NCI-H1436 treated with DMSO at 0.1 percent for 48 hours (cell line): ENCODE results near the gene SETBP1.

Experiments
- DNase-seq: peaks from one replicate; lab custom pipeline; 2025; lab: John Stamatoyannopoulos, UW

SETBP1 gene

DNA sequence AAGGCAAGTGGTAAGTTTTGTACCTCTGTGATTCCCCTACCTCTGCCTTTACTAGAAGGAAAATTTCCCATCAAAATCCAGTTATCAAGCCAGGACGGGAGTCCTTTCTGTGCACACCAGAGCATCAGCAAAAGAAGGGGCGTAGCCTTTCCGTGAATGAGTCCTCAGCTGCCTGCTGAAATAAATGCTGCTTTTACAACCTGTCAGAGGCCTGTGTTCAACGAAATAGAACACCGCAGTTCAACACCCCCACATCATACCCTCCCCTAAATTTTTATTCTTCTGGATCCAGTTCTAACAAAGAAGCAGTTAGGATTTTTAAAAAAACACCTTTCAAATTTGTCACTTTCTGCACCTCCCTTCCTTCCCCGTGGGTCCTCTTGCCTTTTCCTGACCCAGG, 135.8 kb downstream of the SETBP1 start:
- no peak for DNase-seq

DNA sequence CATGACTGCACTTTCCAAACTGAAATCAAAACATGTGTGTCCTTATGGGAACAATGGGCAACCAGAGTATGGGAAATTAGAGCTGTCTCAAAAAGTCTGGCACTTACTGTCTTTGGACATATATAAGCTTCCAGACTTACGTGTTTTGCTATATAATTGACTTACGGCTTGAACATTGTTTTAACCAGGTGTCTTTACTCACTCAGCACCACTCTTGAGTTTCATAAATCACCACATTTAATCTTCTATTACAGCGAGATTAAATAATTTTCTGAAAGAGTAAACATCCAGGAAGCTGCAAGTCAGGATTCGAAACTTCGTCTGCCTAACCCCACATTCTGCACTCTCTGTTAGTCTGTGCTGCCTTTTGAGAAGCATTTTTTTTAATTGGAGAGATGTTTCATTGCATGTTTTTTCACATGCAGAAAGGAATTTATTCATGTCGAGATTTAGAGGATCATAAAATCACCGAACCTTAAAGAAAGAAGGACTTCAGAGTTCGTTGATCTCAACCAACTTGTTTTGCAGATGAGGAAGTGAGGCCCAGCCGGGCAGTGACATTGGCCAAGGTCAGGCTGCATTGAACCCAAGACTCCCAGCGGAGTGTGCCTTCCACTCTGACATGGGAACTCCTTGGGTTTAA, 137.3 kb downstream of the SETBP1 start:
- no peak for DNase-seq

DNA sequence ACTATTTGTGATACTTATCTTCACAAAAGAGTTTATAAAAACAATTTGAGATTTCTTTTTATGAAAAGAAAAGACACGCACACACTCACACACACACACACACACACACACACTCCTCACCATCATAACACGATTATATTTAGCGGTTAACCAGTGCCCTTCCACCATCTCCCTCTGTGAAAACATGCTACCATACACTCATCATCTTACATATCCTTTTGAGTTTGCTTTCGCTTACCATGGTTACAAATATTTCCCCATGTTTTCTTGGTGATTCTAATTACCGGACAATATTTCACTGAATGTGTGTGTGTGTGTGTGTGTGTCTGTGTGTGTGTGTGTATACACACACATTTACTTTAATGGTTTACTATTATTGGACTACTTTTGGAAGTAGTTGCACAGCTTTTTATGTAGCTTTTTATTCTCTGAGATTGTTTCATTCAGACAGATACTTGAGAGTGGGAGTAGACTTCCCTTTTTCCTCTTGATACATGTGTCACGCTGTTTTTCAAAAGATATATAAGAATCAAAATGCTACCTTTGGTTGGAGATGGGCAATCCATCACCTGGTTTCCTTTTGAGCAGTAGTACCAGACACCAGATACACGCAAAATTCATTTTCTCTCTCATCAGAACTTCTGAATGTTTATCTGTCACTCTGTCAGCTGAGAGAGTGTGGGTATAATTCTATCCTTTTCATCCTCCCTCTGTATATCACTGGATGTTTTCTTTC, 138.1 kb downstream of the SETBP1 start:
- DNase-seq: no peak

DNA sequence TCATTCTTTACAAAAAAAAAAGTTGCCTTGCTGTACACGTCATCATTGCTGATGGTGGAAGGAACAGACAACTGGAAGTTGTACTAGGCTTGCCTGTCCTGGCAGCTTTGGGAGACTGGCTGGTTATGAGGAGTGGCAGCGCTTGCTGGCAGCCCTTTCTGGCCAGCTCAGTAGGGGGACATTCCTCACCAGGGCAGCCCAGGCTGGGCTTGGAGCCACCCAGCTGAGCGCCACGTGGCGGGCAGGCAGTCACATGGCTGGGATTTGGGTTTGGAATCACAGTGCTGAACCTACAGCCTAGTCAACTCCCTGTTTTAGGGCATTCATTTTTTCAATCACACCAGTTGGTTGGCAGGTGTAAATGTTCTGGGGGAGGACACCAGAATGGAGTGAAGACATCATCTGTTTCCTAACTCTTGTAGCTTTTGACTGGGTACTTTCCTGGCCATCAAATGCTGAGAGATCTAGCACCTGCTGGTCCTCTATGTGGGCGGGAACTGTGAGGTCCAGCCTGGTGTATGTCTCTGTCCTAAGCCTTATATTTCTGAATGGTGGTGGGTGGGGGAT, 139.3 kb downstream of the SETBP1 start:
- DNase-seq: no peak

GRCh38 chr18:44821924-44822323, 141.2 kb downstream of the SETBP1 start:
- DNase-seq: no peak

DNA sequence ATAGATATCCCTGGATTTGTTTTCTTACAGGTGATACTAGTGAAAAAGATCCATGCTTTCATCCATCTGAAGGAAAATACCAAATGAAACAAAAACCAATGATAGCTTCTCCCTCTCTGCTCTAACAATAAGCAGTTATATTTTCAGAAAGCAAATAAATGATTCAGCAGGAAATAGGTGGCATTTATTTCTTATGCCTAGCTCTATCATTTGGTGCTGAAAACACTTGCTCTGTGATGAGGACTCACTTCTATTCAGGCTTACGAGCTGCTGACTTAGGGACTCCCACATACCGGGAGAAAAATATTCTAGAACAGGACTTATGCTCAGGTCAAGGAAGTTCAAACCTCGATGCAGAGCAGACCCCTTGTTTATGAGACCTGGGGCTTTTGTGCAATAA, 142.6 kb downstream of the SETBP1 start:
- no peak for DNase-seq

- DNase-seq: no peak
Observed at GRCh38 chr18:44823782-44824181, 143.1 kb downstream of the SETBP1 start.

DNA sequence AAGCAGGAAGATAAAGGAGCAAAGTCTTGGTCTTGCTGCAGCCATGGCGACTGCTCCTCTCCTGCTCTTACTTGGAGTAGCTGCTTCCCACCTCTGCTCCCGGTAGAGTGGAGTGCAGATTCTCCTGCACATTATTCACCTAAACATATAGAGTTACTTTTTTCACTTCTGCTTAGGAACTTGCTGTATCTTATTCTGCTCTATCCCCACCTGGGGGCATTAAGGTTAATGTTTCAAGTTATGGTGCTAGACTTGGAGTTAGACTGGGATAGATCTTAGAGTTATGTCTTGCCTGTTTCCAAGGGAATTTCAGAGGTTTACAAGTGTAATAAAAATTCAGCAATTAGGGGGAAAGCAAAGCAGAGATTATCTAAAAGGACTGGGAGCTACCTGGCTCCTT, 144.2 kb downstream of the SETBP1 start:
- DNase-seq: no peak

- no peak for DNase-seq
Observed at GRCh38 chr18:44826418-44827259, 146.0 kb downstream of the SETBP1 start.

DNA sequence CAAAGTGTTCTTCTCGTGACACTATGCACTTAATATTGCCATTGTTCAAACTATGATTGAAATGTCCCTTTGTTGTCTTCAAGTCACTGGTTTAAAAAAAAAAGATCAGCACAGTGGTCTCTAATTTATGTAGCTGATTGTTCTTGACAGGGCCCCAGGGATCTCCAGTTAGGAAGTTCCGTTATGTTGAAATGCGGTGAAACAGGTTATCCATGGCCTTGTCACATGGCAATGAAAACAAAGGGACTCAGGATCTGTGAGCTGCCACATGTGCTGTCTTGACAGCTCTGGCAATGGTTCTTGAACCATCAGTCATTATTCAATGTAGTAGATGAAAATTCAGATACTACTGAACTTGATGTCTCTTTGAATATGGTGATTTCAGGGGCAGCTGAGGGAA, 147.4 kb downstream of the SETBP1 start:
- no peak for DNase-seq

GRCh38 chr18:44830581-44830980, 149.9 kb downstream of the SETBP1 start:
- DNase-seq: no peak

- DNase-seq: no peak
Observed at GRCh38 chr18:44833786-44834185, 153.1 kb downstream of the SETBP1 start.

DNA sequence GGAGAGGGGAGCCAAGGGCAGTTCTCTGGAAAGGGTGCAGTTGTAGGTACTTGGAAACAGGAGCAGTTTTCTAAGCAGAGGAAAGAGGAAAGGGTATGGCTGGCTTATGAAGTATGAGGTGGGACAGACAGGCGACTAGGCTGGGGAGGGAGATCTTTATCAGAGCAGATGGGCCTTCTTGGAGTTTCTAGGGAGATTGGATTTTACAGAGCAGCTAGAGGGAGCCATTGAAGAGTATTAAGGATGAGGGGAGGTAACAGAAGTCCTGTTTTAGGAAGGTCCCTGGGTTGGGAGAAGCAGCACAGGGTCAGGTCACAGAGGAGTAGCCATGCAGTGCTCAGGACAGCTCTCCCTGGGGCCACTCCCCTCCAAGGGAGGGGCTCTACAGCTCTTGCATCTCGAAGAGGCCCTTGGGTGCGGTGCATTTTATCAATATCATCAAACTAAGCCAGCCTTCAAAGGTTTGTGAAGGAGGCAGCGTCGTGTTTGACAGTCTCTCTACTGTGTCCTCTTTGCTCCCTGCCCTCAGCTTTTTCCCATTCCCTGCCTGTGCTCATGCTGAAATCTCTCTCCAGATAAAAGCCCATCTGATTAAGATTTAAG, 154.3 kb downstream of the SETBP1 start:
- DNase-seq: no peak

GRCh38 chr18:44835703-44836102, 155.0 kb downstream of the SETBP1 start:
- no peak for DNase-seq

DNA sequence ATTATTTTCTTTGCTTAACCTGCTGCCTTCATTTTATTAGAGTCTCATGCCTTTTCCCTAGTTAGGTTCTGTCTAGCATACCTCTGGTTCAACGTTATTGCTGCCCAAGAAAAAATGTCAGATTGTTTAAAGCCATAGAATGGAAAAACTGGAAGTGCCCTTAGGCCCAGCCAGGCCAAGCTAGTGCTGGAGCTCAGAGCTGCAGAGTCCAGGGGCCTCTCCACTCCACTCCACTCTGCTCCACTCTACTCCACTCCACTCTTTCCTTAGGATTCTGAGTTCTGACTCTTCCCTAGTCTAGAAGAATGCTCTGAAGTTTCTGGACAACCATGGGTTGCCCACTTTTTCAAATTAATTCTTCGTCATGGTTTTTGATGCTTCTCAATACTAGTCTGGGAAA, 155.6 kb downstream of the SETBP1 start:
- DNase-seq: no peak

DNA sequence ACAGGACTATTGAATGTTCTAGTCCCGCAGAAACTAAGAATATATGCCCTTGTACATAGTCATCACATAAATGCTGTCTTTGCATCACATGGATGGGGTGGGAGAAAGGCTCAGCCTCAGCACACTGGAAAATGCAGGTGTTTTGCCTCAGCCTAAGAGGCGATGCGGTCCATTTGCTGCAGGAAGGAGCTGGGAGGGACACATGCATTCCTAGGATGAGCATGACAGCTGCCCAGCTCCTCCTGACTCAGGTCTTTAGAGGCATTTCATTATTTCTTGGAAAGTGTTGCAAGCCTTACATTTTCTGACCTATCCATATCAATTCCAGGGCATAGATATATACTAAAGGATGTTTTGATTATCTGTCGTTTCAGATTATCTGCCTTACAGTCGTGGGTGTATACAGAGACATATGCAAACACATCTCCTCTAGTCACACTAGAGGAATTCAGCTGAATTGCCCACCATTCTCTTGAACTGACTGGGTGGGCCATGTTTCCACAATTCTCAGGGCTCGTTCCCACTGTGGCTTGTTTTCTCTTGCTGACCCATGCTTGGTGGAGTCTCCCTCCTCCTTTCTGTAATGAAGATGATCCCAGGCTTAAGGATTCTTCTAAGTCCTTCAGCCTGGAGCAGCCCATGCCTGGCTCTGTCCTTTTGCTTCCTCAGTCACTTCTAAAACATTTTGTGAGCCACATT, 156.9 kb downstream of the SETBP1 start:
- no peak for DNase-seq

DNA sequence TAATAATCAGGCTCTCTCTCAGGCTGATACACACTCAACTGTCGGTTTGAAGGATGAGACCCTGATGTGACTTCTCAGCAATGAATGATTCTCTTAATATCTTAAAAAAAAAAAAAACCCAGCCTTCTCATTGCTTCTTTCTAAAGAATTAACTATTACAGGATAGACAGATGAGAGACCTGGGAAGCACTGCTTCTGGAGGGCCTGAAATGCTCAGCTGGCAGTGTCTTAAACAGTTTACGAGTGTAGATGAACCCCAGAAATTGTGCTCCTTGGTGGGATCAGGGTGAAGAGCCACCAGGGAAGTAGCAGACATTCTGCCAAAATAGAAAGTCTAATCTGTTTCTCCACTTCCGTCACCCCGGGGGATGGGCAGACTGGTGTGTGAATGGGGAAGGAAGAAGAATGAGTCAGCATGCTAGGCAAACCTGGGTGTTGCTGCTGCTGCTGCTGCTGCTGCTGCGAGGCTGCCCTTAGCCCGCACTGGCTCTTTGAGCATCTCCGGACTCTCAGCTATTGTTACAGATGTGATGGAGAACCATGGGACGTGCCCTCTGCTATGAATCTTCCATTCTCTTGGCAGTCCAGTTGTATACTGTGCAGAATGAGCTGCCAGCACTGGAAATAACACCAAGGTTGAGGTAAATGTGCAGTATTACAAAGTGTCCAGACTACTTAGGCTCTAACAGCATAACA, 158.4 kb downstream of the SETBP1 start:
- no peak for DNase-seq

DNA sequence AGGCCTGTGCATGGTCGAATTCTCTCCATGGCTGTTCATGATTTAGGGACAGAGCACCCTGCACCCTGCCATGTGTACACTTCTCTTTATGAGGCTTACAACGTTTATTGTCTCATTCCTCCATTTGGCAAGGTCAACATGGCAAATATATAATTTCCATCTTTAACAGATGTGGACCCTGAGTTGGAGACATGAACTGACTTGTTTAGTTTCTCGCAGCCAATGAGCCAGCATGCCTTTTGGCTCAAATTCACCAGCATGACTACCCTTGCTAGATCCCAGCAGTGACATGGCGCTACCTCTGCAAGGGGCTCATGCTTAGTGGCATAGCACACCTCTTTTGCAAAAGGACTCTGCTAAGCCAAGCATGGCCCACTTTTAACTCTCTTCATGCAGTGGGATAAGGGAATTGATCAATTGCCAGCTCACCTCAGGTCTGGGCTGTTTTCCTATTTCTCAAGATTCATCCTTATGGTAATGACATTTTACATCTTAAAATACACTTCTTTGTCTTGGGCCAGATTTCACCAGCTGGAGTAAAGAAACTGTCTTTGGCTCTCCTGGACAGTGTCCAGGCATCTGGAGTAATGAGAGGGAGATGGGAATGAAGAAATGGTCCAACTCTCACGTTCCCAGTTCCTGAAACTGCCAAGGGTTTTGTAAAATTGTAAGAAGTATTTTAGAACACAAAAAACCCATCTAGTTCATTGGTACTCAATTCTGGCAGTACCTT, 159.5 kb downstream of the SETBP1 start:
- no peak for DNase-seq

DNA sequence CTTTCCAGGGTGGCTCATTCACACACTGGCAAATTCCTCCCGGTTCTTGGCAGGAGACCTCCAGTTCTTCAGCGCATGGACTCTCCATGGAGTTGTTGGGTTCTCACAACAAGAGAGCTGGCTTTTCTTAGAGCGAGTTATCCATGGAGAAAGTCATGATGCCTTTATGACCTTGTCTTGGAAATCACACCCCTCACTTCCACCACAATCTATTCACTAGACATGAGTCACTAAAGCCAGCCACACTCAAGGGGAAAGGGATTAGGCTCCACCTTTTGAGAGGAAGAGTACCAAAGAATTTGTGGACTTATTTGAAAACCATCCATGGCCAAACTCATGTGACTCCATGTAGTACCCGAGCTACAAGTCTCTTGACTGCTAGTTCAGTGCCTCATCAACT, 160.5 kb downstream of the SETBP1 start:
- DNase-seq: no peak
